ENCODE measurements around the gene ACSM6.

ACSM6 gene

DNA sequence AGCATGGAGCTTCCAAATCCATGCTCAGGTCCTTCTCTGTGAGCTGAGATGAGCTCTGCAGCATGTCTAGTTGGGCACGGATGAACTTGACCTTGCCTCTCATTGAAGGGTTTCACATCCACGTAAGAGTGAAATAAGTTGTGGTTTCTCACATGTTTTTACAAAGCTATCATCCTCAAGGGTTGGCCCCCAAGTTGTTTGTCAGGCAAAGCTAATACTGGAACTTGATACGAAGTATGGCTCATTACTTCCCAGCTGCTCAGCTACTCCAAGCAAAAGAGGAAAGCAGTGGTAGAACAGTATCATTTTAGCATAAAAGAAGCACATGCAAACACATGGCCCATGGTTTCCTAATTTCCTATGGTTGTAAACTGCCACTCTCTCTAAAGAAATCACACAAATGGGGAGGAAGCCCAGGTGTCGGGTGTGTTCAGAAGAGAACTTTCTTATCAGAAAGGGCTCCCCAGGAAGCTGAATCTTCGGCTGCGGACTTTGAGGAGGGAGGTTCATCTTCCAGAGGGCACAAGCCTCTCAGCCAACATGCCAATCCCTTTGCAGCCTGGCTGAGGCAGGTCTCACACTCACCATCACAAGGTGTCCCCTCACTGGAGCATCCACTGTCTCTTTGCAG, 51.5 kb downstream of the ACSM6 start:
- DNase-seq (ENCODE audit: low read depth) = no peak

DNA sequence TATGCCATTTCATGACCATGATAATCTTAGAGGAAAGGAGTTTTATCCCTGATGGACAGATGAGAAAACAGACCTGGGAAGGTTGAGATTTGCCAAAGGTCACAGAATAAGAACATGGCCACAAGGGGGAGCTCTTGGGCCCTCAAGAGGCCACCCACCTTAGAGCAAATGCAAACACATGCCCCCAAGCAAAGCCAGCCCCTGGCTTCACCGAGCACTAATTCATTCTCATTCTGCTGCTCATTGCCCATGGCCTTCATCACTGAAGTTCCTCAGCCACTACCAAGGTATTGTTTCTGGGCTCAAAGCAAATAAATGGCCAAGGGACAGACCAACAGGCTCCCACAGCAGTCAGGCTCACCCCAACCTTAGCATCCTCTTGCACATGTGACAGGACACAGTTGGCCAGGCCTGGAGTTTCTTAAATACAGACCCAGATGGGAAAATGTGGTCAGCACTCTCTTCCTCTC, 52.6 kb downstream of the ACSM6 start:
- DNase-seq (ENCODE audit: low read depth) = peak; percentile 43

DNA sequence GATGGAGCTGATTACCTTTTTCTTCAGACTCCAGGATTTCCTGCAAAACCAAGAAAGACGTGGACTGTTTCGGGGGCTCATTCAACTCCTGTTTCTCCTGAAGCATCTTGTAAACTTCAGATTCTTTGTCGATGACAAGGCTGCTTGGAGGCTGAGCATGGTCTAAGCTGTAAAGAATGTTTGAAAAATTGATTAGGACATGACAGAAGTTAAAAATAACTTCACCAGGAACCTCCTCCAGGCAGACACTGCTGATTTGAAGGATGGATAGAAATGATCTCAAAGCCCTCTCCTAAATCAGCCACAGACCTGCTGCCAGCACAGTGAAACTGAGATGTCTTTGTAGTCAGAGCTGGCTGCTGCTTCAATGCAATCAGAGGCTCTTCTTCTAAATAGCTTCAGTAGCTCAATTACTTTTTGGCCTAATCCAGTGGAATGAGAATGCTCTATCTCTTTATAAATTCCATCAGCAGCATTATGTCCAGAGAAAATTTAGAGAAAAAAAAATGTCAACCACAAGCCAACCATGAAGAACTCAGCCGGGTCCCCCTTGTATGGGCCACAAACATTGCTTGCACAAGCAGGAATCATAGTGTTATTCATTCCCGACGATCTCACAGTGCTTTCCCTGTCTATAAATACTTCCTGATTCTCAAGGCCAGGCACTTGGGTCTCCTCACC, 53.3 kb downstream of the ACSM6 start:
- DNase-seq (ENCODE audit: low read depth) = no peak

DNA sequence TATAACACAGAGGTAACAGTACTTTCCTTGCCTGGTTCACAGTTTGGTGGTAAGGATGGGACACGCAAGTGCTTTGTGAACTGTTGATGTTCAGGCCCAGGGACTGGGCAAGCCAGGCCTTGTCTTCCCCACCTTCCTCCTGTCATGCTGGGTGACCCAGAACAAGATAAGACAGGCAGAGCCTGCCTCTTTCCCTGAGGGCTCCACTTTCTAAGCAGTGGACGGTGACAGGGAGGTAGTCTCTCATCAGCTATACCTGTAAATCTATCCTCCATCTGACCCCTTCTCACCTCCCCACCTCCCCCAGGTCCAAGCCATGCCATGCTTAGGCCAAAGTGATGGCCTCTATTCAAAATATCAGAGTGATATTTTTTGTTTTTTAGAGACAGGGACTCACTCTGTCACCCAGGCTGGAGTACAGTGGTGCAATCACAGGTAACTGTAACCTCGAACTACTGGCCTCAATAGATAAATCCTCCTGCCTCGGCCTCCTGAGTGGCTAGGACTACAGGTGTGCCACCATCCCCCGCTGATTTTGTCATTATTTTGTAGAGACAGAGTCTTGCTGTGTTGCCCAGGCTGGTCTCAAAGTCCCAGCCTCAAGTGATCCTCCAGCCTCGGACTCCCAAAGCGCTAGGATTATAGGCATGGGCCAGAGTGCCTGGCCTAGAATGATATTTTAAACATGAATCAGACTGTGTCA, 54.0 kb downstream of the ACSM6 start:
- no peak for DNase-seq (ENCODE audit: low read depth)

DNA sequence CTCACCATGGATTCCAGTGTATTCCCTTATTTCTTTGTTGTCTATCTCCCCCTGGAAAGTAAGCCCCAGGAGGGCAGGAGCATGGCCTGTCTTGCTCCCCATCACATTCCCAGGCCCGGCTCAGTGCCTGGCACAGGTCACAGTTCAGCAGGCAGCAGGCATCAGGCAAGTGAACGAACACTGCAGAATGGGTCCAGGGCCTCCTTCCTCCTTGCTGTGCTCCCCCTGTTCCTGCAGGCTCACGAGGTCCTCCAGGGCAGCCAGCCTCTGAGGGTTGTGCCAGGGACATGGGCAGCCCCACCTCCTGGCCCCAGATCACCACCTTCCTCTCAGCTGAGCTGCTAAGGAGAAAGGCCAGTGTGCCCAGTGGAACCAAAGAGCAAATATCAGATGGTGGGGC, 55.0 kb downstream of the ACSM6 start:
- no peak for DNase-seq (ENCODE audit: low read depth)

DNA sequence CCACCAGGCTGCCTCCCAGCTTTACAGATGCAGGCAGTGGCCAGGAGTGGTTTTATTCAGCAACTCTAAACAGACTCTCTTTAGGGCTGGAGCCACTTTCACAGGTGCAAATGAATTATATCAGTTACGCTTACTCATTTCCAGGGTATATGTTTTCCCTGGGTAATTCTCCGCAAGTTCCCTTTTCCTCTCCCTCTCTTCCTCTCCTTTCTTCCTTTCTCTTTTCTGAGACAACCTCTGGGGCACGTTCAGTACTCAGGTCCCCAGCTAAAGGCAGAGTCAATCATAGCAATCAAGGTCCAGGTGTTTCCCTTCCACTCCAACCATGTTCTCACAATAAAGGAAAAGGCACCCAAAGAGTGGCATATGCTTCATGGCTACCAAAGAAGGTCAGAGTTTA, 55.4 kb downstream of the ACSM6 start:
- DNase-seq (ENCODE audit: low read depth) = no peak

DNA sequence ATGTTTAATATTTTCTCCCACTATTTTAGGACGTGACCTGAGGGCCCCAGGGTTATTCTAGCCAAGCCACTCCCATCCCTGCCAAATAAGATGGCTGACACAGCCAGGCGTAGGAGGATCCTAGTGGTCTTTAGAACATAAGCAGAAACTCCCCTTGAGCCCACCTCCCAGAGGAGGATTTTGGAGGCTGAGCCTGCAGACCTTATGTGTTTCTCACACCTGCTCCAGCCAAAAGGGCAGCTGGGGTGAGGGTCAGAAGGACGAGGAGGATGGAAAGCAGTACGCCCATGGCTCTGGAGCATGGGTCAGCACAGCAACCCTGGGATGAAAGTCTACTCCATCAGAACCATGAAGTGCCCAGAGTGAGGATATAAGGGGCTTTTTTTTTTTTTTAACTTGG, 56.8 kb downstream of the ACSM6 start:
- DNase-seq (ENCODE audit: low read depth) = no peak

DNA sequence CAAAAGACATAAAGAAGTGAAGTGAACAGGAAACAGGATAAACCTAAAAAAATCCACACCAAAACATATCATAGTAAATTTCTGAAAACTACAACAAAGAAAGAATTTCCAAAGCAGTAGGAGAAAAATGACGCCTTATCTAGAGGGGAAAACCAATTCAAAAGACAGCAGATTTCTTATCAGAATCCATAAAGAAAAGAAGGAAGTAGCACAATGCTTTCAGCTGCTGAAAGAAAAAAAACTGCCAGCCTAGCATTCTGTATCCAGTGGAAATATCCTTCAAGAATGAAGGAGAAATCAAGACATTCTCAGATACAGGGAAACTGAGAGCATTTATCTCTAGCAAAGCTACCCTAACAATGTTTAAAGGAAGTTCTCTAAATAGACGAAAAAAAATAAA, 59.0 kb downstream of the ACSM6 start:
- DNase-seq (ENCODE audit: low read depth) = no peak

DNA sequence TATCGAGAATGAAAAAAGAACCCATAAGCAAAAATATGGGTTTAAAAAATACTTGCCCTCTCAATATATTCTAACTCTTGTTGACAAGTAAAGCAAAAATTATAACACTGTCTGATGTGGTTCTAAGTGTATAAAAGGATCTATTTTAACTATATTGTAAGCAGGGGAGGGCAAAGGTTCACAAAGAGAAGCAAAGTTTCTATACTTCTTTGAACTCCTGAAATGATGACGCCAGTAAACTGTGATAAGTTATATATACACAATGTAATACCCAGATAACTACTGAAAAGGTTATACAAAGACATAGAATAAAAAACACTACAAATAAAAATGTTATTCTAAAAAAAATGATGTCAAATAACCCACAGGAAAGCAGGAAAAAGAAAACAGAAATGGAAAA, 59.6 kb downstream of the ACSM6 start:
- DNase-seq (ENCODE audit: low read depth) = no peak

DNA sequence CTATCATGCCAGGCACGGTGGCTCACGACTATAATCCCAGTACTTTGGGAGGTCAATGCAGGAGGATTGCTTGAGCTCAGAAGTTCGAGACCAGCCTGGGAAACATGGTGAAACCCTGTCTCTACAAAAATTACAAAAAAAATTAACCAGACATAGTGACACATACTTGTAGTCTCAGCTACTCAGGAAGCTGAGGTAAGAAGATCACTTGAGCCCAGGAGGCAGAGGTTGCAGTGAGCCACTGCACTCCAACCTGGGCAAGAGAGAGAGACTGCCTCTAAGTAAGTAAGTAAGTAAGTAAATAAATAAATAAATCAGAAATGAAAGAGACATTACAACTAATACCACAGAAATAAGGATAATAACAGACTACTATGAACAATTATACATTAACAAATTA, 60.6 kb downstream of the ACSM6 start:
- no peak for DNase-seq (ENCODE audit: low read depth)

DNA sequence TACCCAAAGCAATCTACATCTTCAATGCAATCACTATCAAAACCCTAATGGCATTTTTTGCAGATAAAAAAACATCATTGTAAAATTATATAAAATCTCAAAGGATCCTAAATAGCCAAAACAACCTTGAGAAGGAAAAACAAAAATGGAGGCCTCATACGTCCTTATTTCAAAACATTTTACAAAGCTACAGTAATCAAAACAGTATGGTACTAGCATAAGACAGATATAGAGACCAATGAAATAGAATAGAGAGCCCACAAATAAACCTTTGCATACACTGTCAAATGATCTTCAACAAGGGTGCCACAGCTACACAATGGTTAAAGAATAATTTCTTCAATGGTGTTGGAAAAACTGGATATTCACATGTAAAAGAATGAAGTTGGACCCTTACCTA, 62.2 kb downstream of the ACSM6 start:
- DNase-seq (ENCODE audit: low read depth) = no peak

DNA sequence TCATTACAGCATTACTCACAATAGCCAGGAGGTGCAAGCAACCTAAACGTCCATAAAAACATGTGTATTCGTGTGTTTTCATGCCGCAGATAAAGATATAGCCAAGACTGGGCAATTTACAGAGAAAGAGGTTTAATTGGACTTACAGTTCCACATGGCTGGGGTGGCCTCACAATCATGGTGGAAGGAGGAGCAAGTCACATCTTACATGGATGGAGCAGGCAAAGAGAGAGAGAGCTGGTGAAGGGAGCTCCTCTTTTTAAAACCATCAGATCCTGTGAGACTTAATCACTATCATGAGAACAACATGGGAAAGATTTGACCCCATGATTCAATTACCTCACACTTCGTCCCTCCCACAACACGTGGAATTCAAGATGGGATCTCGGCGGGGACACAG, 63.8 kb downstream of the ACSM6 start:
- no peak for DNase-seq (ENCODE audit: low read depth)

DNA sequence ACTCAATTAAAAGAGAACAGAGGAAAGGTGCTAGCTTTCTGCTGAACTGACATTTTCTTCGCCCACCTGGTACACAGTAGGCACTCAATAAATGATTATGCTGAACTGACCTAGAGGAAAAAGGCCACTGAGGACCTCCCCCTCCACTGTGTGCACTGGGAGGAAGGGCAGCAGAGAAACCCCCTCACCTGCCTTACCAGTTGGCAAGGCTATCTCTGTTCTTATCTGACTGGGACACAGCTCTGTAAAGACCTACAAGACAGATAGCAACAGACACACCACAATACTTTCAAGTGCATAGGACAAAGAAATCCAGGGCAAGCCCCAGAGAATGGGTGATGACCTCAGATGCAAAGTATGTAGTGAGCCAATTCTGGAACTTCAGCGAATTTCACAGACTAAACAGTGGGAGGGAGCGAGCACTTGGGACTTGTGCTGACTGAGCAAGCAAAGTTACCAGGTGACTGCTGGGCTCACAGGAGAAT, 66.4 kb downstream of the ACSM6 start:
- no peak for DNase-seq (ENCODE audit: low read depth)

DNA sequence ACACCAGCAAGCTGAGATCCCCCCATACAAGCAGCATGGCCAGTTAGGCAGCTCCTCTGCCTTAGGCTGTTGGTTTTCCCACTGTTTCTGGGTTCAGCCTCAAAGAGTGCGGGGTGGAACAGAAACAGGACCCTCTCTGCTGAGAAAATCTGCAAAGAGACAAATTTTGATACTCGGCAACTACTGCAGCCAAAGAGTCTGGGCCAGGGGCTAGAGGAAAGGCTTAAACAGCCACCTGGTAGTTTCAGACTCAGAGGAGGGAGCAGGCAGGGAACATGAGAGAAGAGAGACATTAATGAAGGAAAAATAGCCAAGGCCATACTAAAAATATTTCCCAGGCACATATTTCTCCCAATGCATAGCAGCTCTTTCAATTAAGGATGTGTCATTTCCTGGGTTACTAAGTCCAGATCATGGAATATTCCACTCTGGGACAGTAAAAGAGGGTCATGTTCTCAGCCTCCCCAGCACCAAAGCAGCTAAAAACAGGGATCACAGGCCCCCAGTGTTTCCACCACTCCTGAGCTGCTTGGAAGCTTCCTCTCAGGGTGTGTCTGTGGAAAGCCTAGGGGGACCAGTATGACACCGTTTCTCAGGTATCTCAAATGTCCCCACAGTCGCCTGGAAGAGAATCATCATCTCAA, 67.0 kb downstream of the ACSM6 start:
- DNase-seq (ENCODE audit: low read depth) = no peak

DNA sequence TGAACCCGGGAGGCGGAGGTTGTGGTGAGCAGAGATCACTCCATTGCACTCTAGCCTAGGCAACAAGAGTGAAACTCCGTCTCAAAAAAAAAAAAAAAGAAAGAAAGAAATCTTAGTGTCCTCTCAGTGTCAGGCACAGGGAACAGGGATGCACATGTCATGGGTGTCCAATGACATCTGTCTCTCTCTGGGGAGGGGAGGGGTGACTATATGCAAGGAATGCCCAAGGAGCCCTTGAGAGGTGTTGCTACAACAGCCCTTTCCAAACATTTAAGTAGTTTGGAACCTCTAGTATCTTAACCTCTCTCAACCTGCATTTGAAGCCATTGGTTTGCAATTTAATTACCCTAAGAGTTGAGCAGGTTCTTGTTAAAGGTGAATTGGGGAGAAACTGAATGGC, 67.9 kb downstream of the ACSM6 start:
- no peak for DNase-seq (ENCODE audit: low read depth)

DNA sequence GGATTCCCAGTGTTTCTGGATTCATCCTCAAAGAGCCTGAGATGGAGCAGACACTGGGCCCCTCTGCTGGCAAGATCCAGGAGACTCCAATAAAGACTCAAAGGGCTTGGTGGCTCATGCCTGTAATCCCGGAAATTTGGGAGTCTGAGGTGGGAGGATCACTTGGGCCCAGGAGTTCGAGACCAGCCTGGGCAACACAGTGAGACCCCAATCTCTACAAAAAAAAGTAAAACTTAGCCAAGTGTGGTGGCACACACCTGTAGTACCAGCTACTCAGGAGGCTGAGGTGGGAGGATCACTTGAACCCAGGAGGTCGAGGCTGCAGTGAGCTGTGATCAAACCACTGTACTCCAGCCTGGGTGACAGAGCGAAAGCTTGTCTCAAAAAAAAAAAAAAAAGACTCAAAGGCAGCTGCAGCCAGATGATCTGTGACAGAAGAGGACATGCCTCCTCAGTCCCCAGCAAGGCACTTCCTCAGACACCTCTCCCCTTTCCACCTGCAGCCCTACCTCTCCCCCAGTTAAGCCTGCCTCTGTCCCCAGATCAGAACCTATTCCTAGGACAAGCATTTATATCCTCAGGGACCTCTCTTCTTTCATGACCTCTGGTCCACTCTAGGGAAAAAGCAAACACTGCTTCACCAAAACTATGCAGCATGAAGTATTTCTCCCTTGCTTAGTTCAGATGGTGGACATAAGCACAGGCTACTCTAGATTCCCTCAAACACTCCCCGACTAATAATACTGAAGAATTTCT, 68.9 kb downstream of the ACSM6 start:
- DNase-seq (ENCODE audit: low read depth) = no peak

DNA sequence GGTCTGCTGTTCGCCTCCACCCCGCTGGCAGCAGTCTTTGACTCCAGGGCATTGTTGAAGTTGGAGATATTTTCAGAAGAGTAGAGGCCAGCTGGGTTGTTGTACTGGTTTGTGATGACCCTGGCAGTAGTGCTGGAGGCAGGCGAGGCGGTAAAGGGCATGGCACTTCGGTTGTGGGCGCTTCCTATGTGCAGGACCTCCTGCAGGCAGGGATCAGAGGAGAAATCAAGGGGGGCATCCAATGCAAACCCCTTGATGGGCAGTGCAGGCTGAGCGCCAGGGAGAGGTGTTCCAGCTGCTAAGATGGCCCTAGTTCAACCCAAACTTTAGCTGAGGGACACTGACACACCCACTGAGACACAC, 69.8 kb downstream of the ACSM6 start:
- no peak for DNase-seq (ENCODE audit: low read depth)

DNA sequence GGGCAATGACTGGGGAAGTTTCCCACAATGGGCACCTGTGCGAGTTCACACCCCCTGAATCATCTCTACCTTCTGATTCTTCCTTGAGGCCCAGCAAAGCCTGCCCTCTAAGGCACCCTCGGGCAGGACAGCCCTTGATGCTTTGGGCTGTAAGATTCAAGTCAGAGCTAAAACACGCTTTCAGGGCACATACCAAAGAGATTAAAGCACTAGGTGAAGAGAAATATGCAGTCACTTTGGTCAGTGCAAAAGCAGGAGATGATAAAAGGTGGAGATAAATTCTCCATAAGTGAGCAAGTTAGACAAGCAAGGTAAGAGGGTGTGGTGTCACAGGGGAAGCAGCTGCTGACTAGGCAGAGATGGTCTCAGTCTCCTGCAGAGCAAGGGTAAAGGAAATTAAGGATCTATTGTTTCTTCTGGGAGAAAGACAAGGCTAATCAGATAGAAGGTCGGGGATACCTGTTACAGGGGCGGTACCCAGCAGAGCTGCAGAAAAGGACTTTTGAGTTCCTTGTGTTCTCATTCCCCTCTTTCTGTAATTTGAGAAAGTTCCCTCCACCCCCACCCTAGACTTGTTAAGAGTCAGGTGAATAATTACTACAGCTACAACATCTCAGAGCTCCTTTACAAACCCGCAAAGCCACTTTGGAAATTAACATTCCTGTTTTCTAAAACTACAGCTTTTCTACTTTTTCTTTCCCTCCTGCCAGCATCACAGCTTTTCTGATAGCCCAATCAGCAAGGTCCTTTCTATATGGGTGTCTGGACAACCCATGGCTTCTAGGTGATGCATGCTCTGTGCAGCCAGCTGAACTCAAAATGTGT, 70.4 kb downstream of the ACSM6 start:
- DNase-seq (ENCODE audit: low read depth) = no peak

DNA sequence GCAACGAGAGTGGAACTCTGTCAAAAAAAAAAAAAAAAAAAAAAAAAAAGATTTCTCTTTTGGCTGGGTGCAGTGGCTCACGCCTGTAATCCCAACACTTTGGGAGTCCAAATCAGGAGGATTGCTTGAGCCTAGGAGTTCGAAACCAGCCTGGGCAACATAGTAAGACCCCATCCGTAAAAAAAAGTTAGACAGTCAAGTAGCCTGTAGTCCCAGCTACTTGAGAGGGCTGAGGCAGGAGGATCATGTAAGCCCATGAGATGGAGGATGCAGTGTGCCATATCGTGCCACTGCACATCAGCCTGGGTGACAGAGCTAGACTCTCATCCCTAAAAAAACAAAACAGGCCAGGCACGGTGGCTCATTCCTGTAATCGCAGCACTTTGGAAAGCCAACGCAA, 71.5 kb downstream of the ACSM6 start:
- DNase-seq (ENCODE audit: low read depth) = no peak

DNA sequence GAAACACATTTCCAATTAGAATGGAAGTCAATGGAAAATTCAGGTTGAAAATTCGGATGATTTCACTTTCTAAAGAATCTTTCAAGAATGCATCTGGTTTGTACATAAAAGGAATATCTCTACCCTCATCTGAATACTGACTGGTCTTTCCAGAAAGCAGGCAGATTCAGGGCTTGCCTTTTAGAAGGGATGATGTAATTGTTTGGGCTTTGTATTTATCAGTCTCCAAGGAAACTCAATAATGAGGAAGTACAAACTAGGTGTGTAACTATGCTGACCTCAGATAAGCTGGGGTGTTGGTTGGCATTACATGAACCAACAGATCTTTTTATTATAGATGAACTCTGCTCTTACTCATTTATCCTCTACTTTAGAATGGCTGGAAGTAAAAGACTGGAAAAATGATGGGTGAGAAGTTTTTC, 72.6 kb downstream of the ACSM6 start:
- DNase-seq (ENCODE audit: low read depth) = no peak

DNA sequence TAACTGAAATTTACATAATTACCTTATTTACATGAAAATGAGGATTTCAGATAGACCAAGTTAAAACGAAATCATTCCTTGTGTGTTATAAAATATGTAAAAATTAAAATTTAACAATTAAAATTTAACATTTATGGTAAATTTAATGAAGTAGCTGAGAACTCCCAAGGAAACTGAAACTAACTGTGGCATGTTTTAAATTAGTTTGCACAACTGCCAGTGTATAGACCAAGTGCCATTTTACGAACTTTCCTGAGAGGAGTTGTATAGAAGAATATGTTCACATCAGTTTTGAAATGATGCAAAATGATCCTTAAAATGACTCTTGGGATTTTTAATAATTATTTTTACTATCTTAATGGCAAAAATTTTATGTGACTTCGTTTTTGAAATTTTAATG, 73.2 kb downstream of the ACSM6 start:
- DNase-seq (ENCODE audit: low read depth) = no peak

All from stimulated activated CD8-positive, alpha-beta memory T cell treated with anti-CD3 and anti-CD28 coated beads, Interleukin-7, amount 100 ng/mL, for 24 hours (primary cell).